Measurements from ENCODE around the gene KCNC2.

DNA sequence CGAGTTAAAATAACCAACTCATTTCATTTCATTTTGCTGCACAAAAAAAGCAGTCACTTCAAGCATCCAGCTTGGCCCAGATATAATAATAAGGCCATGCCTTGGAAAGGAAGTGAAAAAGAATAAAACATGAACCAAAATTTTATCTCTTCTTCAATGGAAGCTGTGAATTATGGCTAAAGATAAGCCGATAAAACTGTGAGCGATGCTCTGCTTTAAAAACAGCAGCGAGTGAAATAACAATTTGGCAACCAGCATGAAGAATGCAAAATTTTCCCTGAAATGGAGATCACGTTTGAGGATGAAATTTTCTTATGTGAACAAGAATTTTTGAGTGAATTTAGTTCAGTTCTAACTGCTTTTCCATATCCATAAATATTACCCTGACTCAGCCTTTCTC is 70.4 kb downstream of the KCNC2 start:
- TF ChIP-seq, protein P1, sequence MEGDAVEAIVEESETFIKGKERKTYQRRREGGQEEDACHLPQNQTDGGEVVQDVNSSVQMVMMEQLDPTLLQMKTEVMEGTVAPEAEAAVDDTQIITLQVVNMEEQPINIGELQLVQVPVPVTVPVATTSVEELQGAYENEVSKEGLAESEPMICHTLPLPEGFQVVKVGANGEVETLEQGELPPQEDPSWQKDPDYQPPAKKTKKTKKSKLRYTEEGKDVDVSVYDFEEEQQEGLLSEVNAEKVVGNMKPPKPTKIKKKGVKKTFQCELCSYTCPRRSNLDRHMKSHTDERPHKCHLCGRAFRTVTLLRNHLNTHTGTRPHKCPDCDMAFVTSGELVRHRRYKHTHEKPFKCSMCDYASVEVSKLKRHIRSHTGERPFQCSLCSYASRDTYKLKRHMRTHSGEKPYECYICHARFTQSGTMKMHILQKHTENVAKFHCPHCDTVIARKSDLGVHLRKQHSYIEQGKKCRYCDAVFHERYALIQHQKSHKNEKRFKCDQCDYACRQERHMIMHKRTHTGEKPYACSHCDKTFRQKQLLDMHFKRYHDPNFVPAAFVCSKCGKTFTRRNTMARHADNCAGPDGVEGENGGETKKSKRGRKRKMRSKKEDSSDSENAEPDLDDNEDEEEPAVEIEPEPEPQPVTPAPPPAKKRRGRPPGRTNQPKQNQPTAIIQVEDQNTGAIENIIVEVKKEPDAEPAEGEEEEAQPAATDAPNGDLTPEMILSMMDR (IDR thresholded peaks at IDR 0.05; ENCODE audit: low read length) = no peak
- no peak for TF ChIP-seq EZH2 (optimal IDR thresholded peaks at IDR 0.05; ENCODE audit: low read depth, low read length)

Measured in MM.1S (cell line).